Activated T-helper 17 cell treated with anti-CD3 and anti-CD28 coated beads, Interleukin-2, amount 50 U/mL, for 72 hours (primary cell): ENCODE results near the gene RNGTT. TPM values are rescaled to one million over a fixed set of nuclear protein-coding genes. Genes with fewer than 3 reads are reported as not detected.
"Not testable (repeated sequence)": the region's sequence is repeated elsewhere in the genome, so short reads cannot be mapped to it uniquely, and the experiment has no call there.

ENCODE experiments used
- ATAC-seq: fragments of 150-1000 bp; cut with Tn5 transposase; replicated peaks from 2 replicates; pipeline ENCODE4 v1.10.0; 2021; ENCODE audit warnings: mild to moderate bottlenecking, moderate library complexity
- H3K27ac Mint-ChIP-seq: one replicate; pipeline ENCODE4 v1.8.0; 2022; ENCODE audit warnings: mixed read lengths
- H3K27me3 Mint-ChIP-seq: one replicate; pipeline ENCODE4 v1.8.0; 2022; ENCODE audit warnings: mixed read lengths
- H3K36me3 Mint-ChIP-seq: one replicate; pipeline ENCODE4 v1.8.0; 2022; ENCODE audit warnings: low read depth, mild to moderate bottlenecking, mixed read lengths
- H3K4me1 Mint-ChIP-seq: one replicate; pipeline ENCODE4 v1.8.0; 2022; ENCODE audit warnings: mixed read lengths
- H3K4me3 Mint-ChIP-seq: one replicate; pipeline ENCODE4 v1.8.0; 2022; ENCODE audit warnings: mild to moderate bottlenecking, mixed read lengths
- H3K9me3 Mint-ChIP-seq: one replicate; pipeline ENCODE4 v1.8.0; 2022; ENCODE audit warnings: mixed read lengths
- total RNA-seq, 2 donors: library from RNA; stranded (reverse); gene quantifications; one replicate each; pipeline ENCODE4 v1.2.3, GENCODE V29; 2022

RNGTT gene
- total RNA-seq, 2 donors from 2014 or later: 20.9 to 23.3 TPM

DNA sequence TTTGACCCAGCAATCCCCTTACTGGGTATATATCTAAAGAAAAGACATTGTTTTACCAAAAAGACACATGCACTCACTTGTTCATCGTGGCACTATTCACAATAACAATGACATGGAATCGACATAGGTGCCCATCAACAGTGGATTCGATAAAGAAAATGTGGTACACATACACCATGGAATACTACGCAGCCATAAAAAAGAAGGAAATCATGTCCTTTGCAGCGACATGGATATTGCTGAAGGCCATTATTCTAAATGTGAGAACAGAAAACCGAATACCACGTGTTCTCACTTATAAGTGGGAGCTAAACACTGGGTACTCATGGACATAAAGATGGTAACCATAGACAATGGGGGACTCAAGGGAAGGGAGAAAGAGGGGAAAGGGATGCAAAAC is 222.3 kb downstream of the RNGTT start:
- no peaks in the 10 kb centered on the region for H3K4me1 Mint-ChIP-seq
- H3K27me3 Mint-ChIP-seq: no peaks in the 10 kb centered on the region
- H3K4me3 Mint-ChIP-seq: no peak overlapping the region
- ATAC-seq: no peak
- peaks cover 35% of the 10 kb centered on the region for H3K36me3 Mint-ChIP-seq
- no peak overlapping the region for H3K27ac Mint-ChIP-seq
- peaks cover 4% of the 10 kb centered on the region for H3K9me3 Mint-ChIP-seq

DNA sequence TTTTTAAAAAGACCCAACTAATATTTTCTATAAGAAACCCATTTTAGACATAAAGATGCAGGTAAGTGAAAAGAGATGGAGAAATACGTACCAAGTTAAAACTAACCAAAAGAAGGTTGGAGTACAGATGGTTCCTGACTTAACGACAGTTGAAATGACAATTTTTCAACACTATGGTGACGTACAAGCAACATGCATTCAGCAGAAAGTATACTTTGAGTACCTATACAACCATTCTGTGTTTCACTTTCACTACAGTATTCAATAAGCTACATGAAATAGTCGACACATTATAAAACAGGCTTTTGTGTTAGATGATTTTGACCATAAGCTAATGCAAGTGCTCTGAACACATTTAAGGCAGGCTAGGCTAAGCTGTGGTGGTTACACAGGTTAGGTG is 228.9 kb downstream of the RNGTT start:
- Mint-ChIP-seq H3K27me3 (no peaks in the 10 kb centered on the region), H3K27ac (no peak overlapping the region), H3K4me1 (no peaks in the 10 kb centered on the region), H3K36me3 (peaks cover 57% of the 10 kb centered on the region), H3K4me3 (no peak overlapping the region), H3K9me3 (no peaks in the 10 kb centered on the region)
- peak; percentile 16 for ATAC-seq

DNA sequence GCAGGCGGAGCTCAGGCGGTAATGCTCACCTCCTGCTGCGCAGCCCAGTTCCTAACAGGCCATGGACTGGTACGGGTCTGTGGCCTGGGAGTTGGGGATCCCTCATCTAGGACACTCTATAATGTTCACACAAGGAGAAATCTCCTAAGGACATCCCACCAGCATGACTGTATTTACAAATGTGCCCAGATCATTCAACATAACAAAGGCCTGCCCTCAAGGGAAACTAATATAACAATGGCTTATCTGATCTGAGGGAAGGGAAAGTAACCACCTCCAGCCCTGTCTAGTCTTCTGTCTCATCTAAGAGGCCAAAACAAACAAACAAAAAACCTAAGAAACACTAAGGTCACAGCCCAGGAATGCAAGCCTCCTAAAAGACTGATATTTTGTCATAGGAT is 232.8 kb downstream of the RNGTT start:
- peaks cover 6% of the 10 kb centered on the region for H3K4me1 Mint-ChIP-seq
- no peaks in the 10 kb centered on the region for H3K9me3 Mint-ChIP-seq
- H3K27ac Mint-ChIP-seq: no peak overlapping the region
- ATAC-seq: no peak
- H3K4me3 Mint-ChIP-seq: no peak overlapping the region
- no peaks in the 10 kb centered on the region for H3K27me3 Mint-ChIP-seq
- H3K36me3 Mint-ChIP-seq: peaks cover 32% of the 10 kb centered on the region

DNA sequence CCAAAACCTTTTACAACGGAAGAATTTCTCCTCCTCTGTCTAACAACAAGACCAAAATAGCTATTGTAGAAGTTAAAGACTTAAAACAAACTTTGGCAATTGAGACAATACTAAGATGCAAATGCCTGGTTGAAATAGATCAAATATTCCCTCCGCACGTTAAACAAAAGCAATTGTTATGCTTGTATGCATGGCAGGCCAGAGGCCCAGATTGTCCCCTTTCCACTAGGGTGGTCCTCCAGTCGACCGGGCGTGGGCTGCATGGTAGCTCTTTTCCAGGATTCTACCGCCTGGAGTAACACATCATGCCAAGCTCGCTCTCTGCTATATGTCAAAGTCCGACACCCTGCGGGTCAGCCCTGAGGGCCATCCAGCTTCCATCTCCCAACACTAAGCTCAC is 234.7 kb downstream of the RNGTT start:
- H3K9me3 Mint-ChIP-seq: no peaks in the 10 kb centered on the region
- no peak overlapping the region for H3K27ac Mint-ChIP-seq
- peaks cover 11% of the 10 kb centered on the region for H3K4me1 Mint-ChIP-seq
- no peak for ATAC-seq
- H3K27me3 Mint-ChIP-seq: no peaks in the 10 kb centered on the region
- H3K36me3 Mint-ChIP-seq: peaks cover 28% of the 10 kb centered on the region
- H3K4me3 Mint-ChIP-seq: no peak overlapping the region

DNA sequence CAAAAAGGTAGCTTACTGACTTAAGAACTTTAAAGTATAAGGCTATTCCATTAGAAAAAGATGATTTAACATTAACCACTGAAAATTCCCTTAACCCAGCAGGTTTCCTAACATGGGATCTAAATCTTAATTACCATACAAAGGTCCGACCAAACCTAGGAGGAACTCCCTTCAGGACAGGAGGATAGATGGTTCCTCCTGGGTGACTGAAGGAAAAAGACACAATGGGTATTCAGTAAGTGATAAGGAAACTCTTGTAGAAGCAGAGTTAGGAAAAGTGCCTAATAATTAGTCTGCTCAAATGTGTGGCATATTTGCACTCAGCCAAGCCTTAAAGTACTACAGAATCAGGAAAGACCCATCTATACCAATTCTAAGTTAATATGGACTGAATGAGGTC is 237.0 kb downstream of the RNGTT start:
- H3K27me3 Mint-ChIP-seq, H3K4me3 Mint-ChIP-seq, ATAC-seq, H3K9me3 Mint-ChIP-seq: not testable (repeated sequence)
- Mint-ChIP-seq H3K36me3 (peaks cover 22% of the 10 kb centered on the region), H3K4me1 (peaks cover 11% of the 10 kb centered on the region), H3K27ac (peak overlapping the region; percentile 89)

DNA sequence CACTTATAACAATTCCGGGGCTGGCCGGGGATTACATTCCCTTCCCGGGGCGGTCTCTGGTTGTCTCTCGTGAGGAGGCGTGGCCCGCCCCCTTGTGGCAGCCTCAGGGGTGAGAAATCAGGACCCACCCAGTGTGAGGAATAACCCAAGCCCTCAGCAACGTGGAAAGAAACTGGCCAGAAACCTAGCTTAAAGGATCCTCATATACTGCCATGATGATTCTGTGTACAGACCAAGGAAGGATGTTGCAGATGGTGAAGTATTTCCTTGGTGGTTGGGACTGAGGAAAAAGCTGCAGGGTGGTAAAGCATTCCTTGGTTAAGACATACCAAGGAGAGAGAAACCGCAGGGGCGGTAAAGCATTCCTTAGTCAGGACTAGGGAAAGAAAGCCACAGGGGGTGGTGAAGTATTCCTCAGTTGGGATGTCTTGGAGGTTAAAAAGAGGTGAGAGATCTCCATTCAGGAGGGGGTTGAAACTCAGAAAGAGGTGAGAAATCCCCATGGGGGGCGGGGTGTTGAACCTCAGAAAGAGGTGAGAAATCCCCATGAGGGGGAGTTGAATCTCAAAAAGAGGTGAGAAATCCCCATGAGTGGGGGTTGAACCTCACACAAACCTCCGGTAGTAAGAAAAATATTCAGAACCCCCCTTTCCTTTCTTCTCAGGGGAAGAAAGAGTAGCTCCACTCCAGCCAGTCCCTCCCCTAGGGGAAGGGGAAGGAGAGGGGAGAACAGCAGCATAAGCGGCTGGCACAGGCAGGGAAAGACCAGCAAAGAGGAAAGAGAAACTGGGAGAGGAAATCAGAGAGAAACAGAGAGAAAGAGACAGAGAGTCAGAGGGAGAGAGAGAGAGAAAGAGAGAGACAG is 238.1 kb downstream of the RNGTT start:
- Mint-ChIP-seq H3K27me3 (no peaks in the 10 kb centered on the region), H3K4me3 (peak overlapping the region; percentile 63), H3K4me1 (peaks cover 11% of the 10 kb centered on the region), H3K27ac (peak overlapping the region; percentile 89), H3K36me3 (peaks cover 12% of the 10 kb centered on the region), H3K9me3 (no peaks in the 10 kb centered on the region)
- ATAC-seq: peak; percentile 62

DNA sequence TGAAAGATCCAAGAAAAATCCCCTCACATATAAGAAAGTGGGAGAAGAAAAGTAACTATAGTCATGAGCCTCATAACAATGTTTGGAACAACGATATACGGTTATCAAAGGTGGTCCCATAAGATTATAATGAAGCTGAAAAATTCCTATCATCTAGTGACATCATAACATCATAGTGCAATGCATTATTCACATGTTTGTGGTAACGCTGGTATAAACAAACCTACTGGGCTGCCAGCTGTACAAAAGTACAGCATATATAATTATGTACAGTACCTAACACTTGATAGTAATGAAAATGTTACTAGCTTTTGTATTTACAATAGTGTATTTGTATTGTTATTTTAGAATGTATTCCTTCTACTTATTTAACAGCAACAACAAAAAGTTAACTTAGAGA is 240.7 kb downstream of the RNGTT start:
- ATAC-seq: no peak
- H3K27ac Mint-ChIP-seq: no peak overlapping the region

DNA sequence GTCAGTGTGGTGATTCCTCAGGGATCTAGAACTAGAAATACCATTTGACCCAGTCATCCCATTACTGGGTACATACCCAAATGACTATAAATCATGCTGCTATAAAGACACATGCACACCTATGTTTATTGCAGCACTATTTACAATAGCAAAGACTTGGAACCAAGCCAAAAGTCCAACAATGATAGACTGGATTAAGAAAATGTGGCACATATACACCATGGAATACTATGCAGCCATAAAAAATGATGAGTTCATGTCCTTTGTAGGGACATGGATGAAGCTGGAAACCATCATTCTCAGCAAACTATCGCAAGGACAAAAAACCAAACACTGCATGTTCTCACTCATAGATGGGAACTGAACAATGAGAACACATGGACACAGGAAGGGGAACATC is 247.0 kb downstream of the RNGTT start:
- ATAC-seq, H3K27me3 Mint-ChIP-seq, H3K27ac Mint-ChIP-seq, H3K9me3 Mint-ChIP-seq, H3K4me3 Mint-ChIP-seq, H3K4me1 Mint-ChIP-seq: not testable (repeated sequence)
- H3K36me3 Mint-ChIP-seq: peaks cover 14% of the 10 kb centered on the region

More for the DNA sequence above, 240.7 kb downstream of the RNGTT start:
- Mint-ChIP-seq H3K36me3 (peaks cover 17% of the 10 kb centered on the region), H3K9me3 (no peaks in the 10 kb centered on the region), H3K4me3 (no peak overlapping the region), H3K4me1 (peaks cover 11% of the 10 kb centered on the region), H3K27me3 (no peaks in the 10 kb centered on the region)

DNA sequence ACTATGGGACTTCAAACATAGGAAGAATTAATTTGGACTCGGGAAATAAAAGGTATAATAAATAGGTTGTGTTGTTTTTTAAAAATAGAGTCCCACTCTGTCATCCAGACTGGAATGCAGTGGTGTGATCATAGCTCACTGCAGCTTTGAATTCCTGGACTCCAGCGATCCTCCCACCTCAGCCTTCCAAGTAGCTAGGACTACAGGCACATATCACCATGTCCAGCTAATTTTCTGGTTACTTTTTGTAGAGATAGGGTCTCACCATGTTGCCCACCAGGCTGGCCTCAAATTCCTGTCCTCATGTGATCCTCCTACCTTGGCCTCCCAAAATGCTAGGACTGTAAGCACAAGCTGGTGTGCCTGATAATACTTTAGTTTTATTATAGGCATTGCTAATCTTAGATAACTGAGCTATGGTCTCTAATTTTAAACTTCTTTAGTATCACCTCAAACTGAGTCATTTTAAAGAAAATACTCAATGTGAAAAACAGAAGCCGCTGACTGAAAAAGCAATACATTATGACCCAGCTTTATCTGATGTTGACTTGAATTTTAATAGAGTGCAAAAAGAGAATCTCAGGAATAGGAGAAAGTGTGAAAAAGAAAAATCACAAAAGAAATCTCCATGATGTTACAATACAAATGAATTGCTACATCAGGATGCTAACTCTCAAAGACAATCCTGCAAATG is 251.0 kb downstream of the RNGTT start:
- H3K4me1 Mint-ChIP-seq: peaks cover 4% of the 10 kb centered on the region
- H3K4me3 Mint-ChIP-seq: no peak overlapping the region
- no peaks in the 10 kb centered on the region for H3K27me3 Mint-ChIP-seq
- H3K36me3 Mint-ChIP-seq: peaks cover 5% of the 10 kb centered on the region
- no peak overlapping the region for H3K27ac Mint-ChIP-seq
- no peaks in the 10 kb centered on the region for H3K9me3 Mint-ChIP-seq
- ATAC-seq: peak; percentile 28

DNA sequence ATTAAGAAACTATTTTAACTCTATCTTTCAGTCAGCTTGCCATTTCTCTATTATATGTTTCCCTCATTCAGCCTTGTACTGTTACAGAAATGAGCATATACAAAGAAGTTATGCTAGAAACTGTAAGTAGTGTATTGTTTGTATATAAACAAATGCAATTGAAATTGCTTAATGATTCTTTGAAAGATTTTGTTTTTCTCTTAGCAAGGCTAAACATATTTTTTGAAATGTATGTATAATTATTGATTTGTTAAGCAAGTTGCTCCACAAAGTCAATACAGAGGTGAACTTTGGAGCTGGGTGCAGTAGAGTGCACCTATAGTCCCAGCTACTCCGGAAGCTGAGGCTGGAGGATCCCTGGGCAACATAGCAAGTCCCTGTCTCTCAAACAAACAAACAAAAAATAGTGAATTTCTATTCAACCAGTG is 253.6 kb downstream of the RNGTT start:
- no peaks in the 10 kb centered on the region for H3K9me3 Mint-ChIP-seq
- H3K4me3 Mint-ChIP-seq: no peak overlapping the region
- no peak for ATAC-seq
- no peaks in the 10 kb centered on the region for H3K27me3 Mint-ChIP-seq
- H3K4me1 Mint-ChIP-seq: peaks cover 10% of the 10 kb centered on the region
- no peaks in the 10 kb centered on the region for H3K36me3 Mint-ChIP-seq
- no peak overlapping the region for H3K27ac Mint-ChIP-seq

DNA sequence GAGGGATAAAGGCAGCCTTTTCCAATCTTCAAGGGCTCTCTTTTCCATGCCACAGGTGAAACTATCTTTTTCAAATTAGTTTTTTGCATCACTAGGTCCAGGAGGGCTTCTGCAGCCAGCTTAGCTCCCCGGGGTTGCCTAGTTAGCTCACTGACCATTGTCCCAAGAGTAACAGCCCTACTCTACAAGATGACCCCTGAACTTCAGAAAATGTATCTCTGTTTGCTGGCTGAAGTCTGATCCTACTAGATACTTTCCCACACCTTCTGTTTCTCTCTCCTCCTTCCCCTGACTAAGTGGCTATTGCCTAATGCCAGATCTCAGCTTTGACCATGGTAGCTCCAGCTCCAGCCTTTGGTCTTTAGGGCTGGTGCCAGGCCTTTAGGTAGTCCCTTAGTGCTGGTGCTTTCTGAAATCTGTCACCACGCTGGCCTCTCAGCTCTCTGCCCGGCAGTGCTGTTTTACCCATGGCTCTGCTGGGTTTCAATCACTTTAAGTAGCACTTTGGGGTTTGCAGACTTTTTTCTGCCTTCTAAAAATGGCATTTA is 255.1 kb downstream of the RNGTT start:
- Mint-ChIP-seq H3K4me3 (no peak overlapping the region), H3K36me3 (peaks cover 5% of the 10 kb centered on the region), H3K27ac (no peak overlapping the region), H3K27me3 (no peaks in the 10 kb centered on the region), H3K4me1 (peaks cover 10% of the 10 kb centered on the region), H3K9me3 (no peaks in the 10 kb centered on the region)
- ATAC-seq: no peak

DNA sequence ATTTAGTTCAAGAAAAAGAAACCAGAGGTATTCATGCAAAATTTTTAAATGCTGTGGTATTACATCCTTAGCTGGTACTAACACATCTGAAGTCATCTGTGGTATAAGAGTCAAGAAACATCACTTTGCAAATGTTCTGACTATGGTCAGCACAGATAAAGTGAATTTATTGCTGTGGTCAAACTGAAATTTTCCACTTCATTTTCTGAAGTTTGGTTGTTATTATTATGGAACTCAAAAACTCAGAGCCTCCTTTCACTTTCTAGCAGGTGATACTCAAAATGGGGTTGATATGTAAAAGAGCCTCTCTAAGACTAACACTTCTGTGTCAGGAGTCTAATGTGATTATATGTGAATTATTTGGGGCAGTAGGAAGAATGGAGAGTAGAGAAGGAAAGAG is 257.8 kb downstream of the RNGTT start:
- H3K9me3 Mint-ChIP-seq: no peaks in the 10 kb centered on the region

DNA sequence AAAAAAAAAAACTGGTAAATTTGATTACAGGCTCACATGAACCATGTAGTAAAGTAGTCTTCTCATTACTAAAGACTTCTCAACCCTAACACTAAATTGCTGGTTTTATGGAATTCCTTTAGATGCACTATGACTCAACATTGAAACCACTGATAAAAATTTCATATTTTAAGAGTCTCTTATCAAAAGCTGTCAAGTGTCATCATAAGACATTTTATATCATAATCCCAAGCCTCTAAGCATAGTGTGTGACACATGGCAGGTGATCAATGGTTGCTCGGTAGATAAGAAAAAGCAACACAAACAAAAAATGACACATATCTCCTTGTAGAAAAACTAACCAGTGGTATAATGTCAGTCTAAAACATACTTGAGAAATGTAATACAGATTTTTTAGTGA is 258.4 kb downstream of the RNGTT start:
- no peak overlapping the region for H3K27ac Mint-ChIP-seq
- peak; percentile 26 for ATAC-seq
- H3K27me3 Mint-ChIP-seq: no peaks in the 10 kb centered on the region
- H3K4me3 Mint-ChIP-seq: no peak overlapping the region
- peaks cover 5% of the 10 kb centered on the region for H3K36me3 Mint-ChIP-seq
- no peaks in the 10 kb centered on the region for H3K9me3 Mint-ChIP-seq
- H3K4me1 Mint-ChIP-seq: peaks cover 20% of the 10 kb centered on the region

More for the DNA sequence above, 257.8 kb downstream of the RNGTT start:
- H3K4me1 Mint-ChIP-seq: peaks cover 15% of the 10 kb centered on the region
- peak; percentile 74 for ATAC-seq
- no peaks in the 10 kb centered on the region for H3K27me3 Mint-ChIP-seq
- peaks cover 5% of the 10 kb centered on the region for H3K36me3 Mint-ChIP-seq
- no peak overlapping the region for H3K27ac Mint-ChIP-seq
- no peak overlapping the region for H3K4me3 Mint-ChIP-seq

DNA sequence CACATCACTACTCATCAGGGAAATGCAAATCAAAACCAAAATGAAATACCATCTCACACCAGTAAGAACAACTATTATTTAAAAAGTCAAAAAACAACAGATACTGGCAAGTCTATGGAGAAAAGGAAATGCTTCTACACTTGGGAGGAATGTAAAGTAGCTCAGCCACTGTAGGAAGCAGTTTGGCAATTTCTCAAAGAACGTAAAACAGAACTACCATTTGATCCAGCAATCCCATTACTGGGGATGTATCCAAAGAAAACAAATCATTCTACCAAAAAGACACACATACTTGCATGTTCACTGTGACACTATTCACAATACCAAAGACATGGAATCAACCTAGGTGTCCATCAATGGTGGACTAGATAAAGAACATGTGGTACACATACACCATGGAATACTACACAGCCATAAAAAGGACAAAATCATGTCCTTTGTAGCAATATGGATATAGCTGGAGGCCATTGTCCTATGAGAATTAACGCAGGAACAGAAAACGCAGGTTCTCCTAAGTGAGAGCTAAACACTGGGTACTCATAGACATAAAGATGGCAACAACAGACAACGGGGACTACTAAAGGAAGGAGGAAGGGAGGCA is 260.4 kb downstream of the RNGTT start:
- Mint-ChIP-seq H3K27ac (no peak overlapping the region), H3K9me3 (no peaks in the 10 kb centered on the region), H3K27me3 (no peaks in the 10 kb centered on the region), H3K4me1 (peaks cover 18% of the 10 kb centered on the region), H3K4me3 (no peak overlapping the region), H3K36me3 (peaks cover 5% of the 10 kb centered on the region)
- ATAC-seq: no peak
